GM18508 (cell line): ENCODE data around the gene AIP.

Experiments used
- ATAC-seq: cut with Tn5 transposase; IDR thresholded peaks from one replicate; pipeline ENCODE4 v1.9.1; 2021; ENCODE audit warnings: moderate number of reproducible peaks; ENCODE audit not compliant: insufficient read depth, unreplicated experiment

The AIP gene

GRCh38 chr11:67523556-67524479 is 41.0 kb downstream of the AIP start:
- ATAC-seq: no peak

GRCh38 chr11:67524480-67524808 is 41.6 kb downstream of the AIP start:
- ATAC-seq: no peak

- ATAC-seq: no peak
Observed at GRCh38 chr11:67525275-67525976, 42.6 kb downstream of the AIP start.

- no peak for ATAC-seq
Observed at GRCh38 chr11:67528376-67528775, 45.5 kb downstream of the AIP start.

GRCh38 chr11:67530282-67530592 is 47.4 kb downstream of the AIP start:
- no peak for ATAC-seq

- ATAC-seq: no peak
Observed at GRCh38 chr11:67532889-67533288, 50.1 kb downstream of the AIP start.

GRCh38 chr11:67534070-67534679 is 51.3 kb downstream of the AIP start:
- no peak for ATAC-seq

GRCh38 chr11:67535561-67535960 is 52.7 kb downstream of the AIP start:
- ATAC-seq: no peak

- no peak for ATAC-seq
Observed at GRCh38 chr11:67538306-67538705, 55.5 kb downstream of the AIP start.

- ATAC-seq: no peak
Observed at GRCh38 chr11:67538823-67539505, 56.1 kb downstream of the AIP start.

- no peak for ATAC-seq
Observed at GRCh38 chr11:67539550-67539949, 56.7 kb downstream of the AIP start.
